ENCODE results near the gene IRF7.
A peak's percentile ranks its signal among the peaks of the same experiment; 100 is the strongest.
"Not testable (repeated sequence)": the region's sequence is repeated elsewhere in the genome, so short reads cannot be mapped to it uniquely, and the experiment has no call there.

The IRF7 gene

GRCh38 chr11:581342-581741 is 34.4 kb downstream of the IRF7 start:
- DNase-seq (ENCODE audit: low read depth in 2 of 2), result no peak

GRCh38 chr11:579830-580601 is 35.7 kb downstream of the IRF7 start:
- no peak for DNase-seq (ENCODE audit: low read depth in 2 of 2)

- DNase-seq (ENCODE audit: low read depth in 2 of 2), result no peak
Measured at GRCh38 chr11:578276-579035, 37.3 kb downstream of the IRF7 start.

GRCh38 chr11:577611-577894 is 38.2 kb downstream of the IRF7 start:
- no peak for DNase-seq (ENCODE audit: low read depth in 2 of 2)

GRCh38 chr11:576811-577610 is 38.7 kb downstream of the IRF7 start:
- no peak for DNase-seq (ENCODE audit: low read depth in 2 of 2)

GRCh38 chr11:575996-576768 is 39.6 kb downstream of the IRF7 start, which contains the start of gene PHRF1:
Gene PHRF1 (plus strand): TSS chr11:576470. CDS start chr11:581513, 5,043 bp downstream.
- DNase-seq (ENCODE audit: low read depth in 2 of 2), result peak; percentile 88 to 92

GRCh38 chr11:575313-575995 is 40.3 kb downstream of the IRF7 start:
- DNase-seq (ENCODE audit: low read depth in 2 of 2), result no peak

- DNase-seq (ENCODE audit: low read depth in 2 of 2), result no peak
Measured at GRCh38 chr11:574632-575312, 41.0 kb downstream of the IRF7 start.

- not testable (repeated sequence) for DNase-seq (ENCODE audit: low read depth in 2 of 2)
Measured at GRCh38 chr11:574031-574570, 41.6 kb downstream of the IRF7 start.

GRCh38 chr11:573146-573759 is 42.5 kb downstream of the IRF7 start:
- no peak for DNase-seq (ENCODE audit: low read depth in 2 of 2)

GRCh38 chr11:571802-572185 is 44.0 kb downstream of the IRF7 start:
- DNase-seq (ENCODE audit: low read depth in 2 of 2), result no peak

- no peak for DNase-seq (ENCODE audit: low read depth in 2 of 2)
Measured at GRCh38 chr11:569158-569885, 46.4 kb downstream of the IRF7 start.

- DNase-seq (ENCODE audit: low read depth in 2 of 2), result peak; percentile 77 to 86
Measured at GRCh38 chr11:568306-569157, 47.2 kb downstream of the IRF7 start.

GRCh38 chr11:567629-568292 is 48.0 kb downstream of the IRF7 start:
- no peak for DNase-seq (ENCODE audit: low read depth in 2 of 2)

- no peak for DNase-seq (ENCODE audit: low read depth in 2 of 2)
Measured at GRCh38 chr11:567011-567628, 48.6 kb downstream of the IRF7 start.

- DNase-seq (ENCODE audit: low read depth in 2 of 2), result no peak
Measured at GRCh38 chr11:565921-566509, 49.7 kb downstream of the IRF7 start.

All from stimulated activated CD4-positive, alpha-beta T cell treated with anti-CD3 and anti-CD28 coated beads, Interleukin-12 subunit alpha, Interleukin-12 subunit beta, amount 100 ng/mL, for 24 hours (primary cell).